ENCODE data around the gene KDM4C.

DNA sequence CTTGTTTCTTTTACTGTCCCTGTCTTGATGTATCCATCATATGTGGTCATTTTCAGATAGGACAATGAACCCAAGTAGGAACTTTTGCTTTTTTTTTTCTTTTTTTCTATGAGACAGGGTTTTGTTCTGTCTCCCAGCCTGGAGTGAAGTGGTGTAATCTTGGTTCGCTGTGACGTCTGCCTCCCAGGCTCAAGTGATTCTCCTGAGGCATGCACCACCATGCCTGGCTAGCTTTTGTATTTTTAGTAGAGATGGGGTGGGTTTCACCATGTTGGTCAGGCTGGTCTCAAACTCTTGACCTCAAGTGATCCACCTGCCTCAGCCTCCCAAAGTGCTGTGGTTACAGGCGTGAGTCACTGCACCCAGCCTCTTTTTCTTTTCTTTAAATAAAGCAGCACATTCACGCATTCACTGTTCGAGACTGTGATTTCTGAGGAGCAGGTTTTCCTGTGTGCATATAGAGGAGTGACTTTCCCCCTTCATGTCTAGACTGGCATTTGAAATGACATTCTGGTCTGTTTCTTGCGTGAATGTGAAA lies 448.5 kb downstream of the KDM4C start:
- TF ChIP-seq, protein P1, sequence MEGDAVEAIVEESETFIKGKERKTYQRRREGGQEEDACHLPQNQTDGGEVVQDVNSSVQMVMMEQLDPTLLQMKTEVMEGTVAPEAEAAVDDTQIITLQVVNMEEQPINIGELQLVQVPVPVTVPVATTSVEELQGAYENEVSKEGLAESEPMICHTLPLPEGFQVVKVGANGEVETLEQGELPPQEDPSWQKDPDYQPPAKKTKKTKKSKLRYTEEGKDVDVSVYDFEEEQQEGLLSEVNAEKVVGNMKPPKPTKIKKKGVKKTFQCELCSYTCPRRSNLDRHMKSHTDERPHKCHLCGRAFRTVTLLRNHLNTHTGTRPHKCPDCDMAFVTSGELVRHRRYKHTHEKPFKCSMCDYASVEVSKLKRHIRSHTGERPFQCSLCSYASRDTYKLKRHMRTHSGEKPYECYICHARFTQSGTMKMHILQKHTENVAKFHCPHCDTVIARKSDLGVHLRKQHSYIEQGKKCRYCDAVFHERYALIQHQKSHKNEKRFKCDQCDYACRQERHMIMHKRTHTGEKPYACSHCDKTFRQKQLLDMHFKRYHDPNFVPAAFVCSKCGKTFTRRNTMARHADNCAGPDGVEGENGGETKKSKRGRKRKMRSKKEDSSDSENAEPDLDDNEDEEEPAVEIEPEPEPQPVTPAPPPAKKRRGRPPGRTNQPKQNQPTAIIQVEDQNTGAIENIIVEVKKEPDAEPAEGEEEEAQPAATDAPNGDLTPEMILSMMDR (IDR thresholded peaks at IDR 0.05 in 2 of 3, conservative IDR thresholded peaks at IDR 0.05 in 1 of 3; ENCODE audit: borderline replicate concordance in 1 of 3, insufficient read depth in 1 of 3, low read depth in 2 of 3, low read length in 2 of 3) = no peak
- no peak for TF ChIP-seq POLR2A (IDR thresholded peaks at IDR 0.05; ENCODE audit: borderline replicate concordance, extremely low read depth, insufficient read depth, insufficient read length)
- no peak for TF ChIP-seq POLR2AphosphoS5 (IDR thresholded peaks at IDR 0.05; ENCODE audit: low read depth, low read length)
- TF ChIP-seq ELF1 (IDR thresholded peaks at IDR 0.05; ENCODE audit: borderline replicate concordance, low read depth) = no peak
- TF ChIP-seq EZH2 (IDR thresholded peaks at IDR 0.05) = no peak
- no peak for TF ChIP-seq CEBPB (IDR thresholded peaks at IDR 0.05; ENCODE audit: low read depth)
- TF ChIP-seq CBX3 (IDR thresholded peaks at IDR 0.05; ENCODE audit: low read depth) = no peak
- TF ChIP-seq SIN3A (IDR thresholded peaks at IDR 0.05; ENCODE audit: low read depth) = no peak
- no peak for TF ChIP-seq ZBTB33 (IDR thresholded peaks at IDR 0.05; ENCODE audit: extremely low read depth, insufficient replicate concordance, low read length)
- no peak for TF ChIP-seq RAD21 (IDR thresholded peaks at IDR 0.05; ENCODE audit: low read depth)
- TF ChIP-seq FOSL1 (IDR thresholded peaks at IDR 0.05; ENCODE audit: low read depth) = no peak
- no peak for TF ChIP-seq MAX (IDR thresholded peaks at IDR 0.05)
- TF ChIP-seq, protein P2, sequence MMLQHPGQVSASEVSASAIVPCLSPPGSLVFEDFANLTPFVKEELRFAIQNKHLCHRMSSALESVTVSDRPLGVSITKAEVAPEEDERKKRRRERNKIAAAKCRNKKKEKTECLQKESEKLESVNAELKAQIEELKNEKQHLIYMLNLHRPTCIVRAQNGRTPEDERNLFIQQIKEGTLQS (IDR thresholded peaks at IDR 0.05) = no peak
